Measurements from ENCODE around the gene NEUROG1.

Gene NEUROG1

GRCh38 chr5:135488727-135489465 is 46.9 kb downstream of the NEUROG1 start:
- Histone ChIP-seq H3K79me2 (ENCODE audit: insufficient read depth, low read length) (no peaks in the 10 kb centered on the region), H3K9ac (ENCODE audit: low read depth, low read length, poor library complexity, severe bottlenecking) (no peak overlapping the region), H3K4me1 (ENCODE audit: insufficient read depth, low read length, poor library complexity, severe bottlenecking) (no peaks in the 10 kb centered on the region), H3K4me3 (ENCODE audit: low read length, poor library complexity, severe bottlenecking) (no peak overlapping the region), H3K9me3 (ENCODE audit: insufficient read depth, low read depth, low read length) (no peaks in the 10 kb centered on the region), H3K27me3 (ENCODE audit: insufficient read depth, low read length, poor library complexity, severe bottlenecking) (no peaks in the 10 kb centered on the region), H3K4me2 (ENCODE audit: low read depth, low read length, poor library complexity, severe bottlenecking) (no peak overlapping the region), H3K36me3 (ENCODE audit: insufficient read depth, low read length) (no peaks in the 10 kb centered on the region), H2AFZ (ENCODE audit: low read length) (no peak overlapping the region), H3F3A (ENCODE audit: low read depth) (no peaks in the 10 kb centered on the region), H4K20me1 (ENCODE audit: insufficient read depth, low read length, poor library complexity, severe bottlenecking) (no peaks in the 10 kb centered on the region), H3K9me2 (replicated peaks; ENCODE audit: low read depth, low read length) (no peaks in the 10 kb centered on the region)
- TF ChIP-seq CTCF (conservative IDR thresholded peaks at IDR 0.05; ENCODE audit: low read length) (no peak), EZH2phosphoT487 (IDR thresholded peaks at IDR 0.05; ENCODE audit: borderline replicate concordance) (no peak)

GRCh38 chr5:135487839-135488514 is 47.8 kb downstream of the NEUROG1 start:
- Histone ChIP-seq H2AFZ (ENCODE audit: low read length) (no peak overlapping the region), H3K27me3 (ENCODE audit: insufficient read depth, low read length, poor library complexity, severe bottlenecking) (no peaks in the 10 kb centered on the region), H3K9me3 (ENCODE audit: insufficient read depth, low read depth, low read length) (no peaks in the 10 kb centered on the region), H3K9ac (ENCODE audit: low read depth, low read length, poor library complexity, severe bottlenecking) (no peak overlapping the region), H3K4me3 (ENCODE audit: low read length, poor library complexity, severe bottlenecking) (no peak overlapping the region), H3K4me2 (ENCODE audit: low read depth, low read length, poor library complexity, severe bottlenecking) (no peak overlapping the region), H3F3A (ENCODE audit: low read depth) (no peaks in the 10 kb centered on the region), H3K4me1 (ENCODE audit: insufficient read depth, low read length, poor library complexity, severe bottlenecking) (no peaks in the 10 kb centered on the region), H3K79me2 (ENCODE audit: insufficient read depth, low read length) (no peaks in the 10 kb centered on the region), H3K9me2 (replicated peaks; ENCODE audit: low read depth, low read length) (no peaks in the 10 kb centered on the region), H3K36me3 (ENCODE audit: insufficient read depth, low read length) (no peaks in the 10 kb centered on the region), H4K20me1 (ENCODE audit: insufficient read depth, low read length, poor library complexity, severe bottlenecking) (no peaks in the 10 kb centered on the region)
- no peak for TF ChIP-seq EZH2phosphoT487 (IDR thresholded peaks at IDR 0.05; ENCODE audit: borderline replicate concordance)
- no peak for TF ChIP-seq CTCF (conservative IDR thresholded peaks at IDR 0.05; ENCODE audit: low read length)

GRCh38 chr5:135487037-135487395 is 48.7 kb downstream of the NEUROG1 start:
- no peak for TF ChIP-seq EZH2phosphoT487 (IDR thresholded peaks at IDR 0.05; ENCODE audit: borderline replicate concordance)
- no peak for TF ChIP-seq CTCF (conservative IDR thresholded peaks at IDR 0.05; ENCODE audit: low read length)
- Histone ChIP-seq H3K4me1 (ENCODE audit: insufficient read depth, low read length, poor library complexity, severe bottlenecking) (no peaks in the 10 kb centered on the region), H4K20me1 (ENCODE audit: insufficient read depth, low read length, poor library complexity, severe bottlenecking) (no peaks in the 10 kb centered on the region), H3K27me3 (ENCODE audit: insufficient read depth, low read length, poor library complexity, severe bottlenecking) (no peaks in the 10 kb centered on the region), H3K4me3 (ENCODE audit: low read length, poor library complexity, severe bottlenecking) (no peak overlapping the region), H3K79me2 (ENCODE audit: insufficient read depth, low read length) (no peaks in the 10 kb centered on the region), H3K4me2 (ENCODE audit: low read depth, low read length, poor library complexity, severe bottlenecking) (no peak overlapping the region), H3K9ac (ENCODE audit: low read depth, low read length, poor library complexity, severe bottlenecking) (no peak overlapping the region), H3K36me3 (ENCODE audit: insufficient read depth, low read length) (no peaks in the 10 kb centered on the region), H3K9me3 (ENCODE audit: insufficient read depth, low read depth, low read length) (no peaks in the 10 kb centered on the region), H2AFZ (ENCODE audit: low read length) (no peak overlapping the region), H3F3A (ENCODE audit: low read depth) (no peaks in the 10 kb centered on the region), H3K9me2 (replicated peaks; ENCODE audit: low read depth, low read length) (no peaks in the 10 kb centered on the region)

Data from Loucy (cell line).